ENCODE data around the gene PLAC8L1.
"Not testable (repeated sequence)": the region's sequence is repeated elsewhere in the genome, so short reads cannot be mapped to it uniquely, and the experiment has no call there.

The PLAC8L1 gene

GRCh38 chr5:146105477-146105876, at the start of gene PLAC8L1:
TSS of gene PLAC8L1 (minus strand) at chr5:146105577. CDS start at chr5:146104311, 1,266 bp downstream.
- DNase-seq (ENCODE audit: extremely low read depth in 1 of 2, low read depth in 1 of 2): no peak

GRCh38 chr5:146151970-146152369, 46.6 kb upstream of the PLAC8L1 start:
- no peak for DNase-seq (ENCODE audit: extremely low read depth in 1 of 2, low read depth in 1 of 2)

- DNase-seq (ENCODE audit: extremely low read depth in 1 of 2, low read depth in 1 of 2): no peak
These were observed 32.6 kb upstream of the PLAC8L1 start for GRCh38 chr5:146137967-146138403.

GRCh38 chr5:146130440-146131045, 25.2 kb upstream of the PLAC8L1 start:
- DNase-seq (ENCODE audit: extremely low read depth in 1 of 2, low read depth in 1 of 2): no peak

- no peak for DNase-seq (ENCODE audit: extremely low read depth in 1 of 2, low read depth in 1 of 2)
These were observed 20.7 kb upstream of the PLAC8L1 start for GRCh38 chr5:146126068-146126467.

GRCh38 chr5:146124580-146124979, 19.2 kb upstream of the PLAC8L1 start:
- DNase-seq (ENCODE audit: extremely low read depth in 1 of 2, low read depth in 1 of 2): no peak

GRCh38 chr5:146121451-146121850, 16.1 kb upstream of the PLAC8L1 start:
- DNase-seq (ENCODE audit: extremely low read depth in 1 of 2, low read depth in 1 of 2): not testable (repeated sequence)

GRCh38 chr5:146118322-146118721, 12.9 kb upstream of the PLAC8L1 start:
- no peak for DNase-seq (ENCODE audit: extremely low read depth in 1 of 2, low read depth in 1 of 2)

- DNase-seq (ENCODE audit: extremely low read depth in 1 of 2, low read depth in 1 of 2): not testable (repeated sequence)
These were observed 11.8 kb upstream of the PLAC8L1 start for GRCh38 chr5:146117216-146117615.

- DNase-seq (ENCODE audit: extremely low read depth in 1 of 2, low read depth in 1 of 2): no peak
These were observed 11.0 kb upstream of the PLAC8L1 start for GRCh38 chr5:146116361-146116760.

GRCh38 chr5:146112476-146112875, 7.1 kb upstream of the PLAC8L1 start:
- DNase-seq (ENCODE audit: extremely low read depth in 1 of 2, low read depth in 1 of 2): no peak

- no peak for DNase-seq (ENCODE audit: extremely low read depth in 1 of 2, low read depth in 1 of 2)
These were observed 6.0 kb upstream of the PLAC8L1 start for GRCh38 chr5:146111409-146111808.

- DNase-seq (ENCODE audit: extremely low read depth in 1 of 2, low read depth in 1 of 2): no peak
These were observed 4.0 kb upstream of the PLAC8L1 start for GRCh38 chr5:146109379-146109778.

GRCh38 chr5:146108870-146109269, 3.5 kb upstream of the PLAC8L1 start:
- not testable (repeated sequence) for DNase-seq (ENCODE audit: extremely low read depth in 1 of 2, low read depth in 1 of 2)

GRCh38 chr5:146107901-146108300, 2.5 kb upstream of the PLAC8L1 start:
- DNase-seq (ENCODE audit: extremely low read depth in 1 of 2, low read depth in 1 of 2): no peak

- DNase-seq (ENCODE audit: extremely low read depth in 1 of 2, low read depth in 1 of 2): no peak
These were observed 1.8 kb downstream of the PLAC8L1 start for GRCh38 chr5:146103594-146103993.

GRCh38 chr5:146101646-146102045, 3.7 kb downstream of the PLAC8L1 start:
- no peak for DNase-seq (ENCODE audit: extremely low read depth in 1 of 2, low read depth in 1 of 2)

- no peak for DNase-seq (ENCODE audit: extremely low read depth in 1 of 2, low read depth in 1 of 2)
These were observed 7.3 kb downstream of the PLAC8L1 start for GRCh38 chr5:146098047-146098446.

GRCh38 chr5:146091881-146092280, 13.5 kb downstream of the PLAC8L1 start:
- DNase-seq (ENCODE audit: extremely low read depth in 1 of 2, low read depth in 1 of 2): no peak

GRCh38 chr5:146089287-146089686, 16.1 kb downstream of the PLAC8L1 start:
- no peak for DNase-seq (ENCODE audit: extremely low read depth in 1 of 2, low read depth in 1 of 2)

GRCh38 chr5:146088098-146088497, 17.3 kb downstream of the PLAC8L1 start:
- no peak for DNase-seq (ENCODE audit: extremely low read depth in 1 of 2, low read depth in 1 of 2)

- DNase-seq (ENCODE audit: extremely low read depth in 1 of 2, low read depth in 1 of 2): no peak
These were observed 21.0 kb downstream of the PLAC8L1 start for GRCh38 chr5:146084376-146084775.

- no peak for DNase-seq (ENCODE audit: extremely low read depth in 1 of 2, low read depth in 1 of 2)
These were observed 22.6 kb downstream of the PLAC8L1 start for GRCh38 chr5:146082798-146083197.
